GM12873 (cell line): ENCODE measurements around the gene LSM11.

Source experiments
- TF ChIP-seq, protein P1 (sequence below): IDR thresholded peaks from 2 replicates; pipeline ENCODE4 v1.5.1; 2012; ENCODE audit warnings: low read depth, mild to moderate bottlenecking, moderate library complexity, low read length, control low read depth; ENCODE audit not compliant: insufficient read depth; ENCODE audit errors: missing control alignments

The LSM11 gene

DNA sequence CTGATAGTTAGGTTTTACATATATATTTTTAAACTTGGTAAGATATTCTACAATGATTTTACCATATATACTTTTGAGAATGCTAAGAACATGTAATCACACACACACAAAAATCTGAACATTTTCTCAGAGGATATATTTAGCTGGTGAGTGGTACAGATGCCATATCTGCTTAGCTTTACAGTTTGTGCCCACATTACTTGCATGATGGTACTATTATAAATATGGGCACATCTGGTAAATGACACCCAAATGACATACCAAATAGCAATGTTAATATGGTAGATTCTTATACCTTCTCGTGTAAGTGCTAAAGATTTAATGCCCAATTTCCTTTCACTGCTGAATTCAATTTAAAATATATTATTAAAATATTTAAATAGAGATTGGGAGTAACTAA is 56.6 kb downstream of the LSM11 start:
- TF ChIP-seq, protein P1, sequence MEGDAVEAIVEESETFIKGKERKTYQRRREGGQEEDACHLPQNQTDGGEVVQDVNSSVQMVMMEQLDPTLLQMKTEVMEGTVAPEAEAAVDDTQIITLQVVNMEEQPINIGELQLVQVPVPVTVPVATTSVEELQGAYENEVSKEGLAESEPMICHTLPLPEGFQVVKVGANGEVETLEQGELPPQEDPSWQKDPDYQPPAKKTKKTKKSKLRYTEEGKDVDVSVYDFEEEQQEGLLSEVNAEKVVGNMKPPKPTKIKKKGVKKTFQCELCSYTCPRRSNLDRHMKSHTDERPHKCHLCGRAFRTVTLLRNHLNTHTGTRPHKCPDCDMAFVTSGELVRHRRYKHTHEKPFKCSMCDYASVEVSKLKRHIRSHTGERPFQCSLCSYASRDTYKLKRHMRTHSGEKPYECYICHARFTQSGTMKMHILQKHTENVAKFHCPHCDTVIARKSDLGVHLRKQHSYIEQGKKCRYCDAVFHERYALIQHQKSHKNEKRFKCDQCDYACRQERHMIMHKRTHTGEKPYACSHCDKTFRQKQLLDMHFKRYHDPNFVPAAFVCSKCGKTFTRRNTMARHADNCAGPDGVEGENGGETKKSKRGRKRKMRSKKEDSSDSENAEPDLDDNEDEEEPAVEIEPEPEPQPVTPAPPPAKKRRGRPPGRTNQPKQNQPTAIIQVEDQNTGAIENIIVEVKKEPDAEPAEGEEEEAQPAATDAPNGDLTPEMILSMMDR, result no peak

GRCh38 chr5:157802736-157803135 is 59.2 kb downstream of the LSM11 start:
- TF ChIP-seq, protein P1, result no peak

- TF ChIP-seq, protein P1, result no peak
Observed at GRCh38 chr5:157808043-157808442, 64.5 kb downstream of the LSM11 start.
